ENCODE results near the gene KLHL10.

- TF ChIP-seq CTCF (IDR thresholded peaks at IDR 0.05) (peak in 3 of 4 experiments; percentile 95 to 98 (median 96)), POLR2A (IDR thresholded peaks at IDR 0.05) (no peak)
Measured at GRCh38 chr17:41801374-41802271, 36.0 kb upstream of the KLHL10 start.
